Neuronal stem cell (in vitro differentiated cells): ENCODE measurements around the gene SUCNR1.
"Not testable (repeated sequence)": the region's sequence is repeated elsewhere in the genome, so short reads cannot be mapped to it uniquely, and the experiment has no call there.

Experiments used
- DNase-seq: peaks from one replicate; pipeline ENCODE4 v3.0.0-alpha.2; 2013; ENCODE audit warnings: low spot score
- H2AFZ ChIP-seq: one replicate; pipeline ENCODE4 v1.6.1; 2013; ENCODE audit warnings: mild to moderate bottlenecking, low read length, inconsistent platforms
- H2AK5ac ChIP-seq: 2 replicates; pipeline ENCODE4 v1.6.1; 2013; ENCODE audit warnings: low read depth, mild to moderate bottlenecking, inconsistent platforms, low read length, moderate library complexity, mixed read lengths
- H2BK120ac ChIP-seq: 2 replicates; pipeline ENCODE4 v1.6.1; 2013; ENCODE audit warnings: low read depth, mild to moderate bottlenecking, inconsistent platforms, low read length, moderate library complexity, mixed read lengths
- H2BK12ac ChIP-seq: one replicate; pipeline ENCODE4 v1.6.1; 2013; ENCODE audit warnings: low read length, inconsistent platforms
- H2BK15ac ChIP-seq: 2 replicates; pipeline ENCODE4 v1.6.1; 2013; ENCODE audit warnings: mild to moderate bottlenecking, low read length, inconsistent platforms, mixed read lengths
- H2BK5ac ChIP-seq: one replicate; pipeline ENCODE4 v1.6.1; 2013; ENCODE audit warnings: inconsistent platforms, mild to moderate bottlenecking, low read length, moderate library complexity
- H3K14ac ChIP-seq: one replicate; pipeline ENCODE4 v1.6.1; 2013; ENCODE audit warnings: low read length, inconsistent platforms
- H3K18ac ChIP-seq: 2 replicates; pipeline ENCODE4 v1.6.1; 2013; ENCODE audit warnings: low read length, inconsistent platforms
- H3K23ac ChIP-seq: 2 replicates; pipeline ENCODE4 v1.6.1; 2013; ENCODE audit warnings: low read depth, mild to moderate bottlenecking, mixed read lengths, low read length, inconsistent platforms; ENCODE audit not compliant: poor library complexity
- H3K27ac ChIP-seq: replicated peaks from 3 replicates; pipeline ENCODE4 v1.5.1; 2013; ENCODE audit warnings: low read length, inconsistent platforms
- H3K27me3 ChIP-seq, 3 experiments: 2 replicates each; pipeline ENCODE4 v1.6.1; 2013; ENCODE audit warnings: low read length in 3 of 3, mild to moderate bottlenecking in 2 of 3, inconsistent platforms in 1 of 3, low read depth in 1 of 3, mixed read lengths in 1 of 3, moderate library complexity in 1 of 3; ENCODE audit not compliant: control insufficient read depth in 3 of 3, insufficient read depth in 3 of 3
- H3K36me3 ChIP-seq, 2 donors: replicated peaks in 1 of 2; 2 replicates each; pipeline ENCODE4 v1.6.1; 2013; ENCODE audit warnings: low read length in 2 of 2; ENCODE audit not compliant: control insufficient read depth in 2 of 2, insufficient read depth in 2 of 2
- H3K4ac ChIP-seq: 2 replicates; pipeline ENCODE4 v1.6.1; 2013; ENCODE audit warnings: inconsistent platforms, mild to moderate bottlenecking, low read length, moderate library complexity
- H3K4me1 ChIP-seq, 2 donors: 1 replicate in 1 of 2; 2 replicates in 1 of 2; pipeline ENCODE4 v1.6.1; 2013; ENCODE audit warnings: low read length in 2 of 2, low read depth in 1 of 2; ENCODE audit not compliant: control insufficient read depth in 2 of 2, insufficient read depth in 1 of 2
- H3K4me2 ChIP-seq: one replicate; pipeline ENCODE4 v1.6.1; 2013; ENCODE audit warnings: mild to moderate bottlenecking, low read length, inconsistent platforms; ENCODE audit not compliant: insufficient read depth, poor library complexity, severe bottlenecking
- H3K4me3 ChIP-seq, 2 donors: 2 replicates each; pipeline ENCODE4 v1.5.1; 2013; ENCODE audit warnings: low read length in 2 of 2, mild to moderate bottlenecking in 2 of 2, inconsistent platforms in 1 of 2, moderate library complexity in 1 of 2
- H3K79me1 ChIP-seq: one replicate; pipeline ENCODE4 v1.6.1; 2013; ENCODE audit warnings: low read depth, mild to moderate bottlenecking, inconsistent platforms, low read length, moderate library complexity
- H3K9ac ChIP-seq: one replicate; pipeline ENCODE4 v1.6.1; 2013; ENCODE audit warnings: mild to moderate bottlenecking, low read depth, low read length, inconsistent platforms; ENCODE audit not compliant: poor library complexity
- H3K9me3 ChIP-seq, 2 donors: replicated peaks in 1 of 2; 2 replicates each; pipeline versions ENCODE3 to v1.6.1; 2013; ENCODE audit warnings: low read length in 2 of 2, mild to moderate bottlenecking in 2 of 2, inconsistent platforms in 1 of 2, low read depth in 1 of 2, mixed read lengths in 1 of 2, moderate library complexity in 1 of 2; ENCODE audit not compliant: control insufficient read depth in 2 of 2, insufficient read depth in 1 of 2
- H4K8ac ChIP-seq: one replicate; pipeline ENCODE4 v1.6.1; 2013; ENCODE audit warnings: low read depth, mild to moderate bottlenecking, inconsistent platforms, low read length, moderate library complexity
- H4K91ac ChIP-seq: one replicate; pipeline ENCODE4 v1.6.1; 2013; ENCODE audit warnings: low read length, low read depth, mild to moderate bottlenecking, inconsistent platforms; ENCODE audit not compliant: poor library complexity
- WGBS, 2 donors: extraction: QIAGEN DNeasy Blood & Tissue Kit; methylation state at CpG; one replicate each; pipeline ENCODE4 v1.1.7; 2013; ENCODE audit warnings: missing lambda C conversion rate in 2 of 2, mixed read lengths in 1 of 2; ENCODE audit not compliant: insufficient read length in 2 of 2, insufficient replicate concordance in 1 of 2; ENCODE audit errors: extremely low coverage in 2 of 2; 5-methylcytosine and 5-hydroxymethylcytosine counted together

Gene SUCNR1

DNA sequence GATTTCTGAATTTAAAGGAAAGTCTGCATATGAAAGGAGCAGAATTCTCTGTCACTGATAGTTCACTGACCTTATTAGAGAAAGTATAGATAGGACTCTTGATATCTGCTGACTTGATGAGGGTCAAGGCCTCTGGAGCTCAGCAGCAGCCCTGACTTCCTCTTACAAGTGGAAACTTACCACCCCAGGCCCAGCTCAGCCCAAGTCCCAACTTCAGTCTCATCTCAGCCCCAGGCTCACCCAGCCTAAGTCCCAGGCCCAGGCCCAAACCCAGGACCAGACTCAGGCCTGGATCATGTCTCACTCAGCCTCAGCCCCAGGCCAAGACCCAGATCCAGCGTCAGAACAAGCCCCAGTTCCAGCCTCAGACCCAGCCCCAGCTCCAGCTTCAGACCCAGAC lies 24.7 kb downstream of the SUCNR1 start:
- not testable (repeated sequence) for H3K4me1 ChIP-seq, H2BK120ac ChIP-seq, H3K4ac ChIP-seq, H3K9ac ChIP-seq, H3K18ac ChIP-seq, H3K4me2 ChIP-seq, H3K9me3 ChIP-seq, H3K27ac ChIP-seq, H3K23ac ChIP-seq, H3K4me3 ChIP-seq, H2BK15ac ChIP-seq, H4K91ac ChIP-seq, H4K8ac ChIP-seq, DNase-seq, H3K27me3 ChIP-seq, H3K14ac ChIP-seq, H3K36me3 ChIP-seq, H3K79me1 ChIP-seq, H2AFZ ChIP-seq, H2AK5ac ChIP-seq, H2BK5ac ChIP-seq, H2BK12ac ChIP-seq
- no CpG with 5 or more reads among the region's 1 CpG for WGBS, 2 donors

DNA sequence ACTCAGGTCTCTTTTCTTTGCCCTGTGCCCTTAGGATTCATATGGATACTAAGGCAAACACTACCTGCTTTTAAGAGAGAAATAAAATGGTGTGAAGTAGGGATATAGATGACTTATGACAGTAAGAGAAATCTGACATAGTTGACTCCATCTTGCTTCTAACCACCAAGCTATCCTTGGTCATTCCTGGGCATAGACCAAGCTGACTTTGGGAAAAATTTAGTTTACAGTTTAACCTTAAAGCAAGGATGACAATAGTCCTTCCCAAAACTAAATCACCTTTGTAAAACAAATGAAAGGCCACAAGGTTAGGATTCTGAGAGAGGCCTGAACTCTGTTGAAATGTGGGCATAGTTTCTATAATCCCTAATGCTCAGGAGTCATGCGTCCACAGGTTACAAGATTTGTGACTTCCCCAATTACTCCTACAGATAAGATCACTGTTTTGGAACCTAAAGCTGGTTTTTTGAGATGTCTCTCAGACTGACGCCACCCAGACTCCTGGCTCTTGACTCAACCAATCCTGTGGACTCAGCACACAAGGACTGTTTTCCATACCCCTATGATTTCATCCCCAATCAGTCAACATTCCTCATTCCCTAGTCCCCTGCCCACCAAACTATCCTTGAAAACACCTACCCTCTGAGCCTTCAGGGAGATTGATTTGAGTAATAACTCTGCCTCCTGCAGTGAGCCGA lies 25.3 kb downstream of the SUCNR1 start:
- H3K79me1 ChIP-seq, H3K4ac ChIP-seq, H2BK5ac ChIP-seq, H2AFZ ChIP-seq, H3K9ac ChIP-seq, H3K4me2 ChIP-seq, H3K36me3 ChIP-seq, H4K8ac ChIP-seq, H2BK15ac ChIP-seq, H3K4me1 ChIP-seq, H3K9me3 ChIP-seq, H3K18ac ChIP-seq, H3K27me3 ChIP-seq, H3K14ac ChIP-seq, H4K91ac ChIP-seq, H2BK120ac ChIP-seq, H3K4me3 ChIP-seq, H2AK5ac ChIP-seq, H2BK12ac ChIP-seq, DNase-seq, H3K23ac ChIP-seq, H3K27ac ChIP-seq: not testable (repeated sequence)
- no CpG with 5 or more reads among the region's 3 CpGs for WGBS, 2 donors

DNA sequence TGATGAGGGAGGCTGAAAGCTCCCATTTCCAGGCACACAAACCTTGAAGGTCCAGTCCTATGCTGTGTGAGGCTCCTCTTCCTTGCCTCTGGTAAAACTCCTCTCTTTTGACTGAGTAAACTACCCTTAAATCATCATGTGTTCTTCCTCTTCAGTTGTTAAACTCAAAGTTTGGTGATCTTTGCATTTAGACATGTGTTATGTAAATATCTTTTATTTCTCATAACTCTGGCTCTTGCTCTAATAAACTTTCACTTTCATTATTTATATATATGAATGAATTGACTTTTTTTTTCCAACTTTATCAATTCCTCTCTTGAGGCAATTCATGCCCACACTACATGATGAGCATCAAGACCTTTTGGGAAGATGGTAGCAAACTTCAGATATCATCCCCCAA lies 26.6 kb downstream of the SUCNR1 start:
- Histone ChIP-seq H3K79me1 (no peaks in the 10 kb centered on the region), H3K36me3 (no peaks in the 10 kb centered on the region), H2BK5ac (no peak overlapping the region), H3K27me3 (no peaks in the 10 kb centered on the region), H3K14ac (no peak overlapping the region), H4K8ac (no peak overlapping the region), H3K9ac (no peak overlapping the region), H3K9me3 (no peaks in the 10 kb centered on the region), H3K4ac (no peak overlapping the region), H2BK15ac (no peak overlapping the region), H2BK120ac (no peak overlapping the region), H3K18ac (no peak overlapping the region), H4K91ac (no peak overlapping the region), H3K23ac (no peak overlapping the region), H2AFZ (no peak overlapping the region), H3K4me1 (peaks cover 4 to 6% of the 10 kb centered on the region in 2 donors), H2AK5ac (no peak overlapping the region), H3K27ac (no peak overlapping the region), H3K4me2 (no peak overlapping the region), H3K4me3 (no peak overlapping the region), H2BK12ac (no peak overlapping the region)
- DNase-seq: no peak

DNA sequence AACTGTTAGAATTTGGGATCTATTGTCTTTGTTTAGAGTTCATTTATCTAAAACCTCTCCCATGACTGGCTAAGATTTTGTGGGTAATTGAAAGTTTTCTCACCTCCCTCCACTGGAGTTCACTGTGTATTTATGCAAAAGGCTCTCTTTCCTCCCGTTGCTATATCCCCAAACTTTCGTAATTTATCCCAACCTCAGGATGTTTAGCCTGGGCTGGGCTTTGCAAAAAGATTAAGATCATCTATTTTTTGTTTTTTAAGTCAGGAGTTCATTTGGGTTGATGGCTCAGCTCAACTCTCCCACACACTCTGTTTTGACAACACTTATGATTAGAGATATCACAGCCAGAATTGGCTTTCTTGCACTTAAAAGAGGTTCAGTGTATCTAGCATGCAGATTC lies 27.0 kb downstream of the SUCNR1 start:
- Histone ChIP-seq H3K4me1 (peaks cover 4 to 6% of the 10 kb centered on the region in 2 donors), H3K27me3 (no peaks in the 10 kb centered on the region), H4K91ac (no peak overlapping the region), H2BK5ac (no peak overlapping the region), H3K9ac (no peak overlapping the region), H3K4ac (no peak overlapping the region), H3K79me1 (no peaks in the 10 kb centered on the region), H2BK15ac (no peak overlapping the region), H3K18ac (no peak overlapping the region), H2BK120ac (no peak overlapping the region), H3K4me2 (no peak overlapping the region), H3K9me3 (no peaks in the 10 kb centered on the region), H2AFZ (no peak overlapping the region), H2AK5ac (no peak overlapping the region), H3K23ac (no peak overlapping the region), H3K36me3 (no peaks in the 10 kb centered on the region), H3K14ac (no peak overlapping the region), H3K27ac (no peak overlapping the region), H2BK12ac (no peak overlapping the region), H4K8ac (no peak overlapping the region), H3K4me3 (no peak overlapping the region)
- no peak for DNase-seq
- WGBS, 2 donors: no CpG with 5 or more reads among the region's 2 CpGs
